HEK293 (cell line): ENCODE measurements around the gene SYTL1.

Source experiments
- CTCF ChIA-PET: fragments of 350-600 bp; formaldehyde crosslinking; extraction: SDS; loops from one replicate; lab custom pipeline; 2021; ENCODE audit warnings: antibody characterized with exemption; lab: Yijun Ruan, JAX
- POLR2A ChIA-PET: fragments of 300-600 bp; formaldehyde crosslinking; extraction: SDS; loops from one replicate; lab custom pipeline; 2020; ENCODE audit warnings: antibody characterized with exemption, inconsistent platforms; lab: Yijun Ruan, JAX
- H3K27ac ChIP-seq: fragments of 200-500 bp; sonication (Bioruptor generic); 2 replicates; pipeline ENCODE4 v1.5.1; 2014; ENCODE audit warnings: low read depth, low read length, control low read depth, inconsistent platforms; ENCODE audit errors: extremely low read depth
- H3K36me3 ChIP-seq, 2 experiments: fragments of 200-500 bp in 1 of 2; sonication (Bioruptor generic) in 1 of 2; 1 replicate in 1 of 2; 2 replicates in 1 of 2; pipeline ENCODE4 v1.5.1; 2014 to 2017; ENCODE audit warnings: inconsistent platforms in 2 of 2, low read length in 2 of 2; ENCODE audit not compliant: control insufficient read depth in 2 of 2, insufficient read depth in 1 of 2
- H3K4me1 ChIP-seq: fragments of 200-500 bp; sonication (Bioruptor generic); 2 replicates; pipeline ENCODE4 v1.5.1; 2014; ENCODE audit warnings: mild to moderate bottlenecking, low read length, inconsistent platforms; ENCODE audit not compliant: control insufficient read depth, insufficient read depth
- H3K4me3 ChIP-seq: 2 replicates; pipeline ENCODE4 v1.5.1; 2011; ENCODE audit warnings: low read depth, mild to moderate bottlenecking, control low read depth, low read length, moderate library complexity
- H3K9me3 ChIP-seq: fragments of 200-500 bp; sonication (Bioruptor generic); 2 replicates; pipeline ENCODE4 v1.5.1; 2014; ENCODE audit warnings: low read depth, low read length, inconsistent platforms; ENCODE audit not compliant: control insufficient read depth, insufficient read depth
- GLIS2 ChIP-seq: fragments of 450-650 bp; formaldehyde crosslinking; IDR thresholded peaks from 2 replicates; pipeline ENCODE4 v1.5.1; 2016; ENCODE audit warnings: missing biosample characterization, missing genetic modification characterization
- KLF16 ChIP-seq: fragments of 450-650 bp; formaldehyde crosslinking; IDR thresholded peaks from 2 replicates; pipeline ENCODE4 v1.5.1; 2017; ENCODE audit warnings: missing biosample characterization, missing genetic modification characterization
- KLF8 ChIP-seq: fragments of 450-650 bp; formaldehyde crosslinking; IDR thresholded peaks from 2 replicates; pipeline ENCODE4 v1.5.1; 2016; ENCODE audit warnings: missing biosample characterization, missing genetic modification characterization
- KLF9 ChIP-seq: fragments of 450-650 bp; formaldehyde crosslinking; IDR thresholded peaks from 2 replicates; pipeline ENCODE4 v1.5.1; 2016; ENCODE audit warnings: missing biosample characterization, missing genetic modification characterization, low read depth
- SP7 ChIP-seq: fragments of 450-650 bp; formaldehyde crosslinking; IDR thresholded peaks from 2 replicates; pipeline ENCODE4 v1.5.1; 2016; ENCODE audit warnings: missing biosample characterization, missing genetic modification characterization
- ZBTB17 ChIP-seq: fragments of 450-650 bp; formaldehyde crosslinking; IDR thresholded peaks from 2 replicates; pipeline ENCODE4 v1.5.1; 2016; ENCODE audit warnings: missing biosample characterization, missing genetic modification characterization
- ZBTB44 ChIP-seq: fragments of 450-650 bp; IDR thresholded peaks from 2 replicates; pipeline ENCODE4 v1.5.1; 2018; ENCODE audit warnings: missing biosample characterization, mild to moderate bottlenecking, missing genetic modification characterization
- ZBTB48 ChIP-seq: fragments of 450-650 bp; formaldehyde crosslinking; IDR thresholded peaks from 2 replicates; pipeline ENCODE4 v1.5.1; 2016; ENCODE audit warnings: missing biosample characterization, missing genetic modification characterization
- ZBTB7A ChIP-seq: fragments of 450-650 bp; formaldehyde crosslinking; IDR thresholded peaks from 2 replicates; pipeline ENCODE4 v1.5.1; 2016; ENCODE audit warnings: low read depth, missing biosample characterization, missing genetic modification characterization
- ZIC2 ChIP-seq: fragments of 450-650 bp; formaldehyde crosslinking; IDR thresholded peaks from 2 replicates; pipeline ENCODE4 v1.5.1; 2016; ENCODE audit warnings: missing biosample characterization, missing genetic modification characterization
- ZNF140 ChIP-seq: fragments of 450-650 bp; formaldehyde crosslinking; IDR thresholded peaks from 2 replicates; pipeline ENCODE4 v1.5.1; 2016; ENCODE audit warnings: missing biosample characterization, missing genetic modification characterization
- ZNF19 ChIP-seq: fragments of 450-650 bp; formaldehyde crosslinking; IDR thresholded peaks from 2 replicates; pipeline ENCODE4; 2016; ENCODE audit warnings: missing biosample characterization, missing genetic modification characterization, low read depth
- ZNF2 ChIP-seq: fragments of 450-650 bp; formaldehyde crosslinking; IDR thresholded peaks from 2 replicates; pipeline ENCODE4 v1.5.1; 2016; ENCODE audit warnings: missing biosample characterization, missing genetic modification characterization
- ZNF239 ChIP-seq: fragments of 450-650 bp; formaldehyde crosslinking; IDR thresholded peaks from 2 replicates; pipeline ENCODE4 v1.5.1; 2016; ENCODE audit warnings: missing biosample characterization, missing genetic modification characterization
- ZNF391 ChIP-seq: fragments of 450-650 bp; formaldehyde crosslinking; IDR thresholded peaks from 2 replicates; pipeline ENCODE4 v1.5.1; 2016; ENCODE audit warnings: low read depth, missing biosample characterization, missing genetic modification characterization, borderline replicate concordance
- ZNF449 ChIP-seq: fragments of 450-650 bp; formaldehyde crosslinking; IDR thresholded peaks from 2 replicates; pipeline ENCODE4 v1.5.1; 2017; ENCODE audit warnings: missing biosample characterization, mild to moderate bottlenecking, missing genetic modification characterization, moderate library complexity
- ZNF518A ChIP-seq: fragments of 450-650 bp; formaldehyde crosslinking; conservative IDR thresholded peaks from 2 replicates; pipeline ENCODE4 v1.5.1; 2016; ENCODE audit warnings: low read depth, missing biosample characterization, missing genetic modification characterization
- ZNF571 ChIP-seq: fragments of 450-650 bp; formaldehyde crosslinking; IDR thresholded peaks from 2 replicates; pipeline ENCODE4 v1.5.0; 2017; ENCODE audit warnings: missing biosample characterization, missing genetic modification characterization
- ZNF600 ChIP-seq: fragments of 450-650 bp; formaldehyde crosslinking; IDR thresholded peaks from 2 replicates; pipeline ENCODE4 v1.5.1; 2016; ENCODE audit warnings: missing biosample characterization, missing genetic modification characterization
- ZNF626 ChIP-seq: fragments of 450-650 bp; sonication (Bioruptor Pico); formaldehyde crosslinking; IDR thresholded peaks from 2 replicates; pipeline ENCODE4 v1.5.1; 2018; ENCODE audit warnings: missing biosample characterization, missing genetic modification characterization, inconsistent platforms
- ZNF692 ChIP-seq: fragments of 450-650 bp; formaldehyde crosslinking; IDR thresholded peaks from 2 replicates; pipeline ENCODE4 v1.5.1; 2016; ENCODE audit warnings: missing biosample characterization, missing genetic modification characterization
- ZNF76 ChIP-seq: fragments of 450-650 bp; formaldehyde crosslinking; IDR thresholded peaks from 2 replicates; pipeline ENCODE4; 2016; ENCODE audit warnings: low read depth, missing biosample characterization, missing genetic modification characterization, borderline replicate concordance
- ZNF776 ChIP-seq: fragments of 450-650 bp; formaldehyde crosslinking; IDR thresholded peaks from 2 replicates; pipeline ENCODE4 v1.5.0; 2017; ENCODE audit warnings: missing biosample characterization, missing genetic modification characterization, borderline replicate concordance
- ZNF785 ChIP-seq: fragments of 450-650 bp; formaldehyde crosslinking; IDR thresholded peaks from 2 replicates; pipeline ENCODE4 v1.5.1; 2016; ENCODE audit warnings: missing biosample characterization, missing genetic modification characterization
- ZNF843 ChIP-seq: fragments of 450-650 bp; formaldehyde crosslinking; IDR thresholded peaks from 2 replicates; pipeline ENCODE4 v1.5.1; 2016; ENCODE audit warnings: missing biosample characterization, missing genetic modification characterization

The SYTL1 gene

GRCh38 chr1:27299385-27300271 is 42.2 kb upstream of the SYTL1 start (continued):
- TF ChIP-seq ZNF843 = no peak

- CTCF ChIA-PET = interaction anchor here (0.6 to 9.8 kb wide), 32 partner anchors 11 to 679 kb away, joined by 3 to 202 read pairs (median 6); partner anchors contain the start of genes AHDC1, CD164L2, GPR3 and MAP3K6
- Histone ChIP-seq H3K36me3 (peaks cover 9 to 96% of the 10 kb centered on the region in 2 experiments; a peak in 2 of 3 replicates), H3K9me3 (no peaks in the 10 kb centered on the region), H3K4me3 (no peak overlapping the region), H3K27ac (no peak overlapping the region), H3K4me1 (no peaks in the 10 kb centered on the region)
- POLR2A ChIA-PET = interaction anchor here (0.6 to 1.4 kb wide), 3 partner anchors 65 to 198 kb away, joined by 3 to 5 read pairs (median 3); no protein-coding TSS in a partner anchor
- TF ChIP-seq ZNF692 (tag by site-specific recombination) (0 out of 2 replicates have a peak, but pooled peaks have one; percentile 44), ZNF626 (tag by site-specific recombination) (no peak), ZBTB17 (tag by site-specific recombination) (peak; percentile 75), ZBTB7A (tag by site-specific recombination) (no peak), KLF8 (peak; percentile 25; the same call in 1 of the 2 replicates), ZNF239 (no peak), ZNF776 (tag by site-specific recombination) (no peak), ZNF600 (tag by site-specific recombination) (peak; percentile 87), KLF16 (tag by site-specific recombination) (no peak), ZNF449 (tag by site-specific recombination) (no peak), ZBTB44 (tag by site-specific recombination) (peak; percentile 35; the same call in 1 of the 2 replicates), ZNF140 (no peak), ZNF76 (no peak), GLIS2 (tag by site-specific recombination) (peak; percentile 69), ZNF391 (tag by site-specific recombination) (peak; percentile 73; the same call in 1 of the 2 replicates), ZNF2 (tag by site-specific recombination) (peak; percentile 76), SP7 (tag by site-specific recombination) (peak; percentile 44; the same call in 1 of the 2 replicates), KLF9 (tag by site-specific recombination) (no peak), ZNF571 (no peak), ZBTB48 (tag by site-specific recombination) (peak; percentile 77), ZNF19 (tag by site-specific recombination) (no peak), ZNF785 (tag by site-specific recombination) (no peak), ZNF518A (tag by site-specific recombination) (no peak), ZIC2 (peak; percentile 100)
These were observed 41.3 kb upstream of the SYTL1 start for GRCh38 chr1:27300341-27301051.
